OCI-M2 (cell line): Measurements from ENCODE around the gene HEATR1.

Experiments used
- DNase-seq: peaks from one replicate; lab custom pipeline; 2025; ENCODE audit not compliant: unreplicated experiment; lab: John Stamatoyannopoulos, UW

The HEATR1 gene

GRCh38 chr1:236543065-236543669 lies 61.1 kb downstream of the HEATR1 start:
- no peak for DNase-seq

GRCh38 chr1:236541710-236542109 lies 62.6 kb downstream of the HEATR1 start:
- no peak for DNase-seq

- DNase-seq, result no peak
These were observed 63.4 kb downstream of the HEATR1 start for GRCh38 chr1:236540813-236541465.

DNA sequence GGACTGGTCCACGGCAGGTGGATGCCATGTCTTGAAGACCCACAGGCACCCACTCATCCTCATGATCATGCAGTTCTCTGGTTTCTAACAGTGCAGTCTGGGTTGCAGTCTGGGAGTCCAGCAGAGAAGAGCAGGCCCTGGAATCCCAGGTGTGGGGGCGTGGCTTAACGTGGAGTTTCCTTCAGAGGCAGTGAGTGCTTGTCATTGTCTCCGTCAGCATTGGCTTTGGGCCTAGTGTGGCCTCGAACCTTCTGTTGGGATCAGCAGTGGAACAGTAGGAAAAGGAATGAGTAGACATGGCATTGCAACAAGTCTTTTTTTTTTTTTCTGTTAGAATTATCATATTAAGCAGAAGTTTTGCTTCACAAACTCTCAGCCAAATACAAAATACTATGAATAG lies 67.8 kb downstream of the HEATR1 start:
- no peak for DNase-seq

- no peak for DNase-seq
These were observed 68.6 kb downstream of the HEATR1 start for GRCh38 chr1:236535662-236536161.

DNA sequence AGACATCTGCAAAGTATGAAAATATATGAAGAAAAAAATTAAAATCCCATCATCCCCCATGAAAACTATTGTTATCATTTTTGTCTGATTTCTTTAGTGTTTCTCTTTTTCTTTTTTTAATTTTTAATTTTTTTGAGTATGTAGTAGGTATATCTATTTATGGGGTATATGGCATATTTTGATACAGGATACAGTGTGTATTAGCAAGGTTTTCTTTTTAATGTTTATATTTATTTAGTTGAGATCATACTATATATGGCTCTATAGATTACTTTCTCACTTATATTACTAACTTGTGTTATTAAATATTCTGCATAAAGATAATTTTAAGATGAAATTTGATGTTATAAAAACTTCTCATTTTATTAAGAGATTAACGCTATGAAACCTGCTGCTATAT lies 69.1 kb downstream of the HEATR1 start:
- DNase-seq, result no peak

- DNase-seq, result no peak
These were observed 70.1 kb downstream of the HEATR1 start for GRCh38 chr1:236534151-236534651.

DNA sequence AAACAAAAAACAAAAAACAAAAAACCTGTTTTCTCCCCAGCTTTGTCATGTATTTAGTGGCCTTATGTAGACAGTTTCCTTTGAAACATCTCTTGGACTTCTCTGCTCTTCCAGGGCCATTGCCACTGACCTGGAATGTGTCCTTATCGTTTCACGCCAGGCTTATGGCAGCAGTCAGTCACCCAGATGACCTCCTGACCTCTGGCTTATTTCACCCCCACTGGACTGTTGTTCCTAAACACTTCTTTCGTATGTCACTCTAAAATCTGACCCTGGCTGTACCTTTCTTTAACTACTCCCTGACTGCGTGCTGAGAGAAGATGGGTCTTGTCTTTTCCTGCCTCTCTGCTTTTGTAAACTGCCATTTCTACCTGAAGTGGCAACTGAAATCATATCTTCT lies 71.5 kb downstream of the HEATR1 start:
- no peak for DNase-seq

DNA sequence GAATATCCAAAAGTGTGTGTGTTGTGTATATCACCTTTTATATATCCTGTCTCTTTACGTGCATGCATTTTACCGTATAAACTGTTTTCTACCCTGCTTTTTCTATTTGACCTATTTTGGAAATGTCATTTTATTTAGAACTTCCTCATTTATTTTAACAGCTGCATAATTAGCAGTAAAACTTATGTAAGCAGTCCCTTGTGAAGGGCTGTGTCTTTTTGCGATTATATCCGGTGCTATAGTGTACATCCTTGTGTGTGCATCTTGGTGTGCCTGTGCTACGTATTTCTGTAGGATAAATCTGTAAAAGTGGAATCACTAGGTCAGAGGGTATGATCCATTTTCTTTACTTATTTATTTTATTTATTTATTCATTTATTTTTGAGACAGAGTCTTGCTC lies 73.4 kb downstream of the HEATR1 start:
- no peak for DNase-seq

DNA sequence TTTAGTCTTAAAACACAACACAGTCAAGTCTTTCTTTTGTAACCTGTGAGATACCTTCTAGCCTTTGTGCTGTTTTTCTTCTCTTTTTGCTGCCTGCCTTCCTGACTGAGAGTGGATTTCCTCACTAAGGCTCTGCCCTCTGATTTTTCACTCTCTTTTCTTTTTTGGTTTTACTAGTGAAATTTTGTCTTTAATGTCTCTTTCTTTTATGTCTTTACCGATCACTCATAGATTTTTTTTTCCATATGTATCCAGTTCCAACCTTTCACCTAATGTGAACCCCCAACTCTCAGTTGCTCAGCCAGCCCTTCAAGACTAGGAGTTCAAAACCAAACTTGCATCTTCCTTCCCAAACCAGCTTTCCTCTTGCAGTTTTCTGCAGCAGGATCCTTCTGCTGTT lies 74.0 kb downstream of the HEATR1 start:
- DNase-seq, result no peak

GRCh38 chr1:236526079-236526478 lies 78.2 kb downstream of the HEATR1 start:
- DNase-seq, result no peak

DNA sequence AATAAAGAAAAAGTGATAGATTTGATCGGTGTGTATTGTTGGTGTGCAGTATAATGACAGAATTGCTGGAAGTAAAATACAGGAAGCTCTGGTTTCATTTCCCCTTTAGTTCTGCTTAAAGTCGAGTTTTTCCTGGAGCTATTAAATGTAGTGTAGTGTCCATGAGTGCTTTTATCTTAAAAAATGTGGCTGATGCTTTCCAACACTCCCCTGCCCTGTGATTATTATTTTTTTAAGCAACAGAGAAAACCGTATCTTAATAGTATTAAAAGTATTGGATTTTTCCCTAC lies 79.5 kb downstream of the HEATR1 start:
- no peak for DNase-seq

DNA sequence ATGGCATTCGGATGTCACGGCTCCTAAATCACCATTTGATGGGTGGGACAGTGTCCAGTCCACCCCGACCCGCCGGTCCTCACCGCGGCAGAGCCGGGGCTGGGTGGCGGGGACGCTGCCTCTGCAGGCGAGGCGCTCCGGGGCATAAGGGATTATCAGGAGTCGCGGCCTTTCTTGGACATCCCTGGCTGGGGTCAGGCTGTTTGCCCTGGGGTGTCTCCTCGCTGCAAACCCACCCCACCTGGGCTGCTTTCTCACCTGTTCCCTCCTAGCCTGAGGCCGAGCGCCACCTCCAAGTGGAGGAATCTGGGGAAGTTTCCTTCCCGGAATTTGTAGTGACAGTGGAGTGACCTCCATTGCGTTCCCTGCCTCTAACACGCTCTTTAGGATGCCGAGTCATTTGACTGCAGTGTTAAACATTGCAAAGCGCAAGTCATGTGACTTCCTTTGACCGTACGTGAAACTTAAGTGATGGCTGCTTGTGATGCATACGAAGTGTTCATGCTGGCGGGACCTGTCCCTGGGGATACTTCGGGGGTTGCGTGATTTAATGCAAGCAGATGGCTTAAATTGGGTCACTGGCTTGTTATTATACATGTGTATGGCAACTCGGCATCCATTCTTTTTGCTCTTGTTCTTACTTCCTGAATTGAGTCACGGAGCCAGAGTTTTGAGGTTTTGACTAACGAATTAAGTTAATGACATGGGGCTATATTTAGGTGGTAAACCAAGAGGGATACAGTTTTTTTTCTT lies 80.0 kb downstream of the HEATR1 start:
- DNase-seq, result no peak

DNA sequence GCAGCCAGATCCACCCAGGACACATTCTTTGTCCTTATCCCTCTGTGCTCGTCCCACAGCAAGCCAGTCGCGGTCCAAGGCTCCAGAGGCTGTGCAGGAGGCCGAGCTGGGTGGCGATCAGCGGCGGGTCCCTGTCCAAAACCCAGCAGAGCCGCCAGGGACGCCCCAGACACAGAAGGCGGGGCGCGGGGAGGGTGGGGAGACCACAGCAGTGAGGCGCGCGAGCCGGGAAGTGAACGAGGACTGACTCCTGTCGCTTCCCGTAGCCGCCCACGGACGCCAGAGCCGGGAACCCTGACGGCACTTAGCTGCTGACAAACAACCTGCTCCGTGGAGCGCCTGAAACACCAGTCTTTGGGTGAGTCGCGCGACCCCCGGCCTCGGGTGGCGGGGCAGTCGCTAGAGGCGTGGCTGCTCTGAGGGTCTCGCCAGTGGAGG lies 80.6 kb downstream of the HEATR1 start, which contains the start of gene LGALS8:
LGALS8 (plus strand) TSS at position 279 of the 438 bp plus-strand sequence. CDS start 2,089 bp downstream, outside the sequence.
- DNase-seq, result no peak

DNA sequence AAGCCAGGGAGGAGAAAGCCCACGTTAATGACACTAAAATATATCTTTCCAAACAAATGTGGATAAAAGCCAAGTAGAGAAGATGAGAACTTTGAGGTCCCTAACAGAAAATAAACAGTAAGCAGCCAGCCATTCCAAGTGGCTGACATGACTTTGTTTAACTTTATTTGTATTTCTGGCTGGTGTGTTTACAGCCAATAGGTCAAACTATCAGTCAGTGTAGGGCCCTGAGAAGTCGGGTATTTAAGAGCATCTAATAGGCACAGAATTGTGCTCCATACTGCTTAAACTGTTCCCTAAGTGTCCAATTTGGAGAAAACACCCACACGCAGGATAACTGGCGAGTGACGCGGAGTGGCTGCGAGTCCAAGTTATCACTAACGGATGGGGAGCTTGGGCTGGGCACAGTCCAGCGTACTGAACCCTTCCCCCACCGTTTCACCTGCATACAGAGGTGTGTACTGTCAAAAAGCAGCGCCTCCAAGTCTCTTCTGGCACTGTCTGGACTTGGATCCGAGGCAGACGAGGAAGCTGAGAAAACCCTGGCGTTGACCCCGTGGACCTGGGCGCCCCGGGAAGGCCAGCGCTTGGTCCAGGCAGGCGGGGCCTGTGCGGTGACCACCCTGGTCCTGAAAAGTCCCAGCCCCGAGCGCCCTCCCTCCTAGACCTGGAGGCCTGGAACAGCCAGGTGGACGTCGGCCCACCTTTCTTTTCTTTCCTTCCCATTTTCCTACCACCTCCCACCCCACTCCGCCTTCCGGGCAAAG lies 81.2 kb downstream of the HEATR1 start:
- DNase-seq, result no peak

DNA sequence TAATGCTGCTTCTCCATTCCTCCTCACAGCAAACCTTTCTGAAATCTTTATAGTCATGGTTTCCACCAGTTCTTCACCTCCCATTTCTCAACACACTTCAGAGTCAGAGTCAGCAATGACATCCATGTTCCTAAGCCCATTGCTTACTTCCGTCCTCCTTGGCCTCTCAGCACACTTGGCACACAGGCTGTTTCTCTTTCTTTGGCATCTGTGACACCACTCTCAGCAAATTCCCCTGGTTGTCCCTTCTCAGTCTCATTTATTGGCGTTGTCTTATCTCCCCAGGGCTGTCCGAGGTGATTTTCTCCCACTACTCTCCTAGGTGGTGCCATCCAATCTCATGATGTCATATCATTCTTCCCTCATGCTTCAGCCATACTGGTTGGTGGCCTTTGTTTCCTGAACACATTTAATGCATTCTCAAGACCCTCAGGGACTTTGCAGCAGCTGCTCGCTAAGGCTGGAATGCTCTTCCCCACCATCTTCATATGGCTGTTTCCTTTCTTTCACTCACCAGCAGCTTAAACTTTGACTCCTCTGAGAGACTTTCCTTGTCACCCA lies 83.8 kb downstream of the HEATR1 start:
- DNase-seq, result no peak

DNA sequence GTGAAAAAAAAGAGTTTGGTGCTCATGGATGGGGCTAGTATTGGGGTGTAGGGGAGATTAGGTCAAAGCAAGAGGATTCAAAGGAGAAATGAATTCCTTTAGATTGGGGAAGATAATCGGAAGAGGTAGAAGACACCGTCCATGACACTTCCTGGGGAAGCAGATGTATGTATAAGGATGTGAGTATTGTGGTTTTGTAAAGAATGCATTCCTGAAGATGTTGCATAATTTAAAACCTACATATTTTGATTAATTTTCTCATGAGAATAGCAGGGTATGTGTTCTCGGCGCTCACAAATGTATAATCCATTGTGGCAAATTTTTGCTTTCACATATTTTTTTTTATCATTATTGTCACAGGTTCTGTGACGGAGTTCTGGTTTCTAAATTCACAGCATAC lies 86.0 kb downstream of the HEATR1 start:
- no peak for DNase-seq

- DNase-seq, result no peak
These were observed 87.2 kb downstream of the HEATR1 start for GRCh38 chr1:236516929-236517704.

GRCh38 chr1:236515443-236515958 lies 88.8 kb downstream of the HEATR1 start:
- DNase-seq, result no peak
